Neuronal stem cell (in vitro differentiated cells): Measurements from ENCODE around the gene PSMD7. TPM values are rescaled to one million over a fixed set of nuclear protein-coding genes. Genes with fewer than 3 reads are reported as not detected.

ENCODE experiments used
- DNase-seq: peaks from one replicate; pipeline ENCODE4 v3.0.0-alpha.2; 2013; ENCODE audit warnings: low spot score
- H2AFZ ChIP-seq: one replicate; pipeline ENCODE4 v1.6.1; 2013; ENCODE audit warnings: mild to moderate bottlenecking, low read length, inconsistent platforms
- H2AK5ac ChIP-seq: 2 replicates; pipeline ENCODE4 v1.6.1; 2013; ENCODE audit warnings: low read depth, mild to moderate bottlenecking, inconsistent platforms, low read length, moderate library complexity, mixed read lengths
- H2BK120ac ChIP-seq: 2 replicates; pipeline ENCODE4 v1.6.1; 2013; ENCODE audit warnings: low read depth, mild to moderate bottlenecking, inconsistent platforms, low read length, moderate library complexity, mixed read lengths
- H2BK12ac ChIP-seq: one replicate; pipeline ENCODE4 v1.6.1; 2013; ENCODE audit warnings: low read length, inconsistent platforms
- H2BK15ac ChIP-seq: 2 replicates; pipeline ENCODE4 v1.6.1; 2013; ENCODE audit warnings: mild to moderate bottlenecking, low read length, inconsistent platforms, mixed read lengths
- H2BK5ac ChIP-seq: one replicate; pipeline ENCODE4 v1.6.1; 2013; ENCODE audit warnings: inconsistent platforms, mild to moderate bottlenecking, low read length, moderate library complexity
- H3K14ac ChIP-seq: one replicate; pipeline ENCODE4 v1.6.1; 2013; ENCODE audit warnings: low read length, inconsistent platforms
- H3K18ac ChIP-seq: 2 replicates; pipeline ENCODE4 v1.6.1; 2013; ENCODE audit warnings: low read length, inconsistent platforms
- H3K23ac ChIP-seq: 2 replicates; pipeline ENCODE4 v1.6.1; 2013; ENCODE audit warnings: low read depth, mild to moderate bottlenecking, mixed read lengths, low read length, inconsistent platforms; ENCODE audit not compliant: poor library complexity
- H3K27ac ChIP-seq: replicated peaks from 3 replicates; pipeline ENCODE4 v1.5.1; 2013; ENCODE audit warnings: low read length, inconsistent platforms
- H3K27me3 ChIP-seq, 3 experiments: 2 replicates each; pipeline ENCODE4 v1.6.1; 2013; ENCODE audit warnings: low read length in 3 of 3, mild to moderate bottlenecking in 2 of 3, inconsistent platforms in 1 of 3, low read depth in 1 of 3, mixed read lengths in 1 of 3, moderate library complexity in 1 of 3; ENCODE audit not compliant: control insufficient read depth in 3 of 3, insufficient read depth in 3 of 3
- H3K36me3 ChIP-seq, 2 donors: replicated peaks in 1 of 2; 2 replicates each; pipeline ENCODE4 v1.6.1; 2013; ENCODE audit warnings: low read length in 2 of 2; ENCODE audit not compliant: control insufficient read depth in 2 of 2, insufficient read depth in 2 of 2
- H3K4ac ChIP-seq: 2 replicates; pipeline ENCODE4 v1.6.1; 2013; ENCODE audit warnings: inconsistent platforms, mild to moderate bottlenecking, low read length, moderate library complexity
- H3K4me1 ChIP-seq, 2 donors: 1 replicate in 1 of 2; 2 replicates in 1 of 2; pipeline ENCODE4 v1.6.1; 2013; ENCODE audit warnings: low read length in 2 of 2, low read depth in 1 of 2; ENCODE audit not compliant: control insufficient read depth in 2 of 2, insufficient read depth in 1 of 2
- H3K4me2 ChIP-seq: one replicate; pipeline ENCODE4 v1.6.1; 2013; ENCODE audit warnings: mild to moderate bottlenecking, low read length, inconsistent platforms; ENCODE audit not compliant: insufficient read depth, poor library complexity, severe bottlenecking
- H3K4me3 ChIP-seq, 2 donors: 2 replicates each; pipeline ENCODE4 v1.5.1; 2013; ENCODE audit warnings: low read length in 2 of 2, mild to moderate bottlenecking in 2 of 2, inconsistent platforms in 1 of 2, moderate library complexity in 1 of 2
- H3K79me1 ChIP-seq: one replicate; pipeline ENCODE4 v1.6.1; 2013; ENCODE audit warnings: low read depth, mild to moderate bottlenecking, inconsistent platforms, low read length, moderate library complexity
- H3K9ac ChIP-seq: one replicate; pipeline ENCODE4 v1.6.1; 2013; ENCODE audit warnings: mild to moderate bottlenecking, low read depth, low read length, inconsistent platforms; ENCODE audit not compliant: poor library complexity
- H3K9me3 ChIP-seq, 2 donors: replicated peaks in 1 of 2; 2 replicates each; pipeline versions ENCODE3 to v1.6.1; 2013; ENCODE audit warnings: low read length in 2 of 2, mild to moderate bottlenecking in 2 of 2, inconsistent platforms in 1 of 2, low read depth in 1 of 2, mixed read lengths in 1 of 2, moderate library complexity in 1 of 2; ENCODE audit not compliant: control insufficient read depth in 2 of 2, insufficient read depth in 1 of 2
- H4K8ac ChIP-seq: one replicate; pipeline ENCODE4 v1.6.1; 2013; ENCODE audit warnings: low read depth, mild to moderate bottlenecking, inconsistent platforms, low read length, moderate library complexity
- H4K91ac ChIP-seq: one replicate; pipeline ENCODE4 v1.6.1; 2013; ENCODE audit warnings: low read length, low read depth, mild to moderate bottlenecking, inconsistent platforms; ENCODE audit not compliant: poor library complexity
- WGBS, 2 donors: extraction: QIAGEN DNeasy Blood & Tissue Kit; methylation state at CpG; one replicate each; pipeline ENCODE4 v1.1.7; 2013; ENCODE audit warnings: missing lambda C conversion rate in 2 of 2, mixed read lengths in 1 of 2; ENCODE audit not compliant: insufficient read length in 2 of 2, insufficient replicate concordance in 1 of 2; ENCODE audit errors: extremely low coverage in 2 of 2; 5-methylcytosine and 5-hydroxymethylcytosine counted together
- polyA plus RNA-seq, 2 experiments: library from polyadenylated mRNA; stranded (reverse); fragments of 200-250 nt; gene quantifications; one replicate each; pipeline ENCODE4 v1.2.3, GENCODE V29; 2013

The PSMD7 gene
- 110 TPM for polyA plus RNA-seq (2013, experiment 1 of 2)
- 113 TPM for polyA plus RNA-seq (2013, experiment 2 of 2)

GRCh38 chr16:74296432-74297144 lies at the start of gene PSMD7:
Gene PSMD7 (plus strand): TSS chr16:74296814. CDS start chr16:74296915, 101 bp downstream.
- no peaks in the 10 kb centered on the region for H3K27me3 ChIP-seq
- no peak within 1 kb of the TSS for H4K91ac ChIP-seq
- H3K4me2 ChIP-seq, result peak within 1 kb of the TSS; percentile 67
- peak within 1 kb of the TSS; percentile 92 for H2AK5ac ChIP-seq
- H3K23ac ChIP-seq, result peak within 1 kb of the TSS; percentile 99
- H3K27ac ChIP-seq, result peak within 1 kb of the TSS; percentile 60
- peaks cover 0 to 4% of the 10 kb centered on the region in 2 donors for H3K4me1 ChIP-seq
- H2AFZ ChIP-seq, result peak within 1 kb of the TSS; percentile 86
- DNase-seq, result peak; percentile 77
- H2BK120ac ChIP-seq, result peak within 1 kb of the TSS; percentile 57
- no peak within 1 kb of the TSS for H2BK15ac ChIP-seq
- H3K9ac ChIP-seq, result peak within 1 kb of the TSS; percentile 100
- peak within 1 kb of the TSS; percentile 71 for H3K4ac ChIP-seq
- peak within 1 kb of the TSS; percentile 94 to 98 for H3K4me3 ChIP-seq
- H2BK5ac ChIP-seq, result peak within 1 kb of the TSS; percentile 79
- peak within 1 kb of the TSS; percentile 94 for H4K8ac ChIP-seq
- H3K9me3 ChIP-seq, result peaks cover 0 to 2% of the 10 kb centered on the region in 2 donors
- H3K14ac ChIP-seq, result no peak within 1 kb of the TSS
- H3K36me3 ChIP-seq, result peaks cover 14 to 36% of the 10 kb centered on the region in 2 donors
- H2BK12ac ChIP-seq, result peak within 1 kb of the TSS; percentile 85
- no CpG with 5 or more reads among the region's 60 CpGs for WGBS, 2 donors
- H3K18ac ChIP-seq, result peak within 1 kb of the TSS; percentile 99
- peaks cover 7% of the 10 kb centered on the region for H3K79me1 ChIP-seq

- Histone ChIP-seq H3K4me3 (no peak overlapping the region), H3K9me3 (no peaks in the 10 kb centered on the region), H3K4me1 (peaks cover 0 to 3% of the 10 kb centered on the region in 2 donors), H2BK15ac (no peak overlapping the region), H2BK5ac (no peak overlapping the region), H3K14ac (no peak overlapping the region), H3K18ac (no peak overlapping the region), H3K4ac (no peak overlapping the region), H3K27me3 (no peaks in the 10 kb centered on the region), H3K36me3 (no peaks in the 10 kb centered on the region), H4K8ac (no peak overlapping the region), H2BK120ac (no peak overlapping the region), H3K9ac (no peak overlapping the region), H2BK12ac (no peak overlapping the region), H3K4me2 (no peak overlapping the region), H3K79me1 (no peaks in the 10 kb centered on the region), H3K27ac (no peak overlapping the region), H2AK5ac (no peak overlapping the region), H2AFZ (no peak overlapping the region), H3K23ac (no peak overlapping the region), H4K91ac (no peak overlapping the region)
- DNase-seq, result no peak
- no CpG with 5 or more reads among the region's 4 CpGs for WGBS, 2 donors
Observed at GRCh38 chr16:74249254-74249653, 47.4 kb upstream of the PSMD7 start.

GRCh38 chr16:74249846-74250245 lies 46.8 kb upstream of the PSMD7 start:
- Histone ChIP-seq H2BK12ac (no peak overlapping the region), H3K18ac (no peak overlapping the region), H3K27me3 (no peaks in the 10 kb centered on the region), H3K79me1 (no peaks in the 10 kb centered on the region), H2AK5ac (no peak overlapping the region), H3K4me2 (no peak overlapping the region), H3K9me3 (no peaks in the 10 kb centered on the region), H3K9ac (no peak overlapping the region), H3K36me3 (no peaks in the 10 kb centered on the region), H4K91ac (no peak overlapping the region), H3K27ac (no peak overlapping the region), H2BK120ac (no peak overlapping the region), H4K8ac (no peak overlapping the region), H2AFZ (no peak overlapping the region), H2BK5ac (no peak overlapping the region), H2BK15ac (no peak overlapping the region), H3K23ac (no peak overlapping the region), H3K4me1 (peaks cover 0 to 3% of the 10 kb centered on the region in 2 donors), H3K4ac (no peak overlapping the region), H3K4me3 (no peak overlapping the region), H3K14ac (no peak overlapping the region)
- no CpG with 5 or more reads among the region's 1 CpG for WGBS, 2 donors
- DNase-seq, result no peak

- no peak overlapping the region for H3K4ac ChIP-seq
- no peaks in the 10 kb centered on the region for H3K27me3 ChIP-seq
- no CpG with 5 or more reads among the region's 3 CpGs for WGBS, 2 donors
- H2BK5ac ChIP-seq, result no peak overlapping the region
- no peak overlapping the region for H2AFZ ChIP-seq
- no peak overlapping the region for H3K18ac ChIP-seq
- H3K4me2 ChIP-seq, result no peak overlapping the region
- H3K9me3 ChIP-seq, result no peaks in the 10 kb centered on the region
- H3K36me3 ChIP-seq, result no peaks in the 10 kb centered on the region
- no peak overlapping the region for H4K91ac ChIP-seq
- H2BK120ac ChIP-seq, result no peak overlapping the region
- no peak overlapping the region for H3K4me3 ChIP-seq
- no peaks in the 10 kb centered on the region for H3K79me1 ChIP-seq
- no peak overlapping the region for H3K14ac ChIP-seq
- DNase-seq, result no peak
- H3K27ac ChIP-seq, result no peak overlapping the region
- peaks cover 0 to 3% of the 10 kb centered on the region in 2 donors for H3K4me1 ChIP-seq
- H2BK15ac ChIP-seq, result no peak overlapping the region
- H3K23ac ChIP-seq, result no peak overlapping the region
- no peak overlapping the region for H2AK5ac ChIP-seq
- no peak overlapping the region for H2BK12ac ChIP-seq
- no peak overlapping the region for H4K8ac ChIP-seq
- H3K9ac ChIP-seq, result no peak overlapping the region
Observed at GRCh38 chr16:74252329-74252728, 44.3 kb upstream of the PSMD7 start.
